Astrocyte (in vitro differentiated cells and primary cell): ENCODE results near the gene PGPEP1.

Experiments
- CTCF ChIP-seq: IDR thresholded peaks from 2 replicates; pipeline ENCODE4 v1.5.1; 2011; ENCODE audit warnings: low read depth, mild to moderate bottlenecking, inconsistent platforms, low read length, moderate library complexity; ENCODE audit not compliant: insufficient read depth
- EZH2 ChIP-seq: IDR thresholded peaks from 2 replicates; pipeline ENCODE4 v1.6.1; 2012; ENCODE audit warnings: mild to moderate bottlenecking, low read length, inconsistent platforms; ENCODE audit not compliant: insufficient read depth

GRCh38 chr19:18338541-18338940 lies 1.9 kb upstream of the PGPEP1 start:
- TF ChIP-seq EZH2 = no peak
- no peak for TF ChIP-seq CTCF
